HG03571 (cell line): ENCODE results near the gene MOSMO.

Experiments used
- ATAC-seq: cut with Tn5 transposase; IDR thresholded peaks from one replicate; pipeline ENCODE4 v1.9.1; 2021; ENCODE audit not compliant: unreplicated experiment

The MOSMO gene

GRCh38 chr16:22132801-22133200 is 124.9 kb downstream of the MOSMO start:
- ATAC-seq, result no peak
